GM19395 (cell line): Measurements from ENCODE around the gene C22orf39.

Source experiments
- ATAC-seq: cut with Tn5 transposase; IDR thresholded peaks from one replicate; pipeline ENCODE4 v1.9.1; 2021; ENCODE audit warnings: mild to moderate bottlenecking, moderate library complexity; ENCODE audit not compliant: unreplicated experiment

C22orf39 gene

GRCh38 chr22:19447330-19448075, at the start of gene C22orf39:
C22orf39 (minus strand) TSS chr22:19447711; CDS start chr22:19447688, 23 bp downstream.
- ATAC-seq = peak; percentile 81

GRCh38 chr22:19497245-19497644, 49.7 kb upstream of the C22orf39 start:
- ATAC-seq = no peak

- no peak for ATAC-seq
These were observed 48.8 kb upstream of the C22orf39 start for GRCh38 chr22:19496324-19496630.

GRCh38 chr22:19495562-19496323, 48.2 kb upstream of the C22orf39 start:
- ATAC-seq = no peak

GRCh38 chr22:19494676-19495173, 47.2 kb upstream of the C22orf39 start:
- no peak for ATAC-seq

GRCh38 chr22:19494001-19494560, 46.6 kb upstream of the C22orf39 start:
- no peak for ATAC-seq

- no peak for ATAC-seq
These were observed 45.1 kb upstream of the C22orf39 start for GRCh38 chr22:19492504-19493174.

GRCh38 chr22:19490628-19491230, 43.2 kb upstream of the C22orf39 start:
- no peak for ATAC-seq

GRCh38 chr22:19488884-19489843, 41.7 kb upstream of the C22orf39 start:
- no peak for ATAC-seq

- ATAC-seq = no peak
These were observed 40.8 kb upstream of the C22orf39 start for GRCh38 chr22:19488285-19488684.

- ATAC-seq = no peak
These were observed 36.2 kb upstream of the C22orf39 start for GRCh38 chr22:19483481-19484244.

GRCh38 chr22:19482297-19482696, 34.8 kb upstream of the C22orf39 start:
- no peak for ATAC-seq

GRCh38 chr22:19480789-19481188, 33.3 kb upstream of the C22orf39 start:
- ATAC-seq = no peak

GRCh38 chr22:19480173-19480568, 32.7 kb upstream of the C22orf39 start:
- ATAC-seq = no peak

GRCh38 chr22:19479355-19480172, 32.1 kb upstream of the C22orf39 start, which contains the start of gene CDC45:
CDC45 (plus strand) TSS chr22:19479920; CDS start chr22:19479969, 49 bp downstream.
- peak; percentile 83 for ATAC-seq

- ATAC-seq = peak; percentile 54
These were observed 31.4 kb upstream of the C22orf39 start, which contains the start of gene UFD1 for GRCh38 chr22:19478901-19479354. UFD1 (minus strand) TSS chr22:19479193; CDS start chr22:19479085, 108 bp downstream.

- no peak for ATAC-seq
These were observed 30.8 kb upstream of the C22orf39 start for GRCh38 chr22:19478045-19478900.
